BLaER1 treated with 17β-estradiol and CSF1 and Interleukin-3, amounts not matched to agents 10 nM and 100 nM (cell line): ENCODE data around the gene KLHDC10.
A peak's percentile ranks its signal among the peaks of the same experiment; 100 is the strongest.

Experiments used
- H3K27ac ChIP-seq, 11 experiments: shearing (Covaris generic); formaldehyde crosslinking; 2 replicates each; pipeline ENCODE4 v1.8.1; 2022
- H3K27me3 ChIP-seq, 11 experiments: shearing (Covaris generic); formaldehyde crosslinking; 2 replicates each; pipeline ENCODE4 v1.8.1; 2022
- H3K36me3 ChIP-seq, 11 experiments: shearing (Covaris generic); formaldehyde crosslinking; 2 replicates each; pipeline ENCODE4 v1.8.1; 2022
- H3K4me1 ChIP-seq, 10 experiments: shearing (Covaris generic); formaldehyde crosslinking; 2 replicates each; pipeline ENCODE4 v1.8.1; 2022
- H3K4me2 ChIP-seq, 11 experiments: shearing (Covaris generic); formaldehyde crosslinking; 2 replicates each; pipeline ENCODE4 v1.8.1; 2022
- H3K4me3 ChIP-seq, 10 experiments: shearing (Covaris generic); formaldehyde crosslinking; 2 replicates each; pipeline ENCODE4 v1.8.1; 2022
- H3K9ac ChIP-seq, 11 experiments: shearing (Covaris generic); formaldehyde crosslinking; 2 replicates each; pipeline ENCODE4 v1.8.1; 2022
- H3K9me3 ChIP-seq, 11 experiments: shearing (Covaris generic); formaldehyde crosslinking; replicated peaks in 1 of 11; 2 replicates each; pipeline ENCODE4 v1.8.1; 2022
- H4K20me1 ChIP-seq, 11 experiments: shearing (Covaris generic); formaldehyde crosslinking; 2 replicates each; pipeline ENCODE4 v1.8.1; 2022
- Cebpa-rat ChIP-seq, 11 experiments: shearing (Covaris generic); IDR thresholded peaks; 2 replicates each; pipeline ENCODE4 v1.8.1; 2022

KLHDC10 gene

DNA sequence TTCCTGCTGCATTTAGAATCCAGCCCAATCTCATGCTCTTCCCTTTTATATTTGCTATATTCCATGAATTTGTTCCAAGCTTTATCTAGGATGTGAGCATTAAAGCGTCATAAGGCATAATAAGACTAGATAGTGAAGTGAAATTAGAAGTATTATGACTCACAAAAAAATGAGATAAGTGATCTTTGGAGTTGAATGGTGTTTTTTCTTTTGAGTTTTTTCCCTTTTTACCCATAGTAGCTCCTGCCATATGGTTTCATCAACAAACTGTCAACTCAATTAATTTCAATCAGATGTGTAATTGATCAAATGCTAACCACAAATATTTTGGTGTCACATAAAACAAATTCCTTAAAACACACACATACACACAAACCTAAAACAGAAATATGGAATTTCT, 17.0 kb downstream of the KLHDC10 start:
- H3K9me3 ChIP-seq = peaks cover 0 to 5% (median 0%) of the 10 kb centered on the region in 11 experiments; a peak in 3 of 22 replicates
- H3K36me3 ChIP-seq = peaks cover 14 to 56% (median 27%) of the 10 kb centered on the region in 11 experiments; a peak in 20 of 22 replicates
- no peak overlapping the region for H3K27ac ChIP-seq
- H3K9ac ChIP-seq = no peak overlapping the region
- peaks cover 8 to 98% (median 47%) of the 10 kb centered on the region in 11 experiments; a peak in 20 of 22 replicates for H4K20me1 ChIP-seq
- no peak for TF ChIP-seq Cebpa-rat (IDR thresholded peaks at IDR 0.05)
- peaks cover 0 to 21% (median 4%) of the 10 kb centered on the region in 10 experiments; a peak in 11 of 20 replicates for H3K4me1 ChIP-seq
- H3K4me2 ChIP-seq = no peak overlapping the region
- no peak overlapping the region for H3K4me3 ChIP-seq
- no peaks in the 10 kb centered on the region for H3K27me3 ChIP-seq

DNA sequence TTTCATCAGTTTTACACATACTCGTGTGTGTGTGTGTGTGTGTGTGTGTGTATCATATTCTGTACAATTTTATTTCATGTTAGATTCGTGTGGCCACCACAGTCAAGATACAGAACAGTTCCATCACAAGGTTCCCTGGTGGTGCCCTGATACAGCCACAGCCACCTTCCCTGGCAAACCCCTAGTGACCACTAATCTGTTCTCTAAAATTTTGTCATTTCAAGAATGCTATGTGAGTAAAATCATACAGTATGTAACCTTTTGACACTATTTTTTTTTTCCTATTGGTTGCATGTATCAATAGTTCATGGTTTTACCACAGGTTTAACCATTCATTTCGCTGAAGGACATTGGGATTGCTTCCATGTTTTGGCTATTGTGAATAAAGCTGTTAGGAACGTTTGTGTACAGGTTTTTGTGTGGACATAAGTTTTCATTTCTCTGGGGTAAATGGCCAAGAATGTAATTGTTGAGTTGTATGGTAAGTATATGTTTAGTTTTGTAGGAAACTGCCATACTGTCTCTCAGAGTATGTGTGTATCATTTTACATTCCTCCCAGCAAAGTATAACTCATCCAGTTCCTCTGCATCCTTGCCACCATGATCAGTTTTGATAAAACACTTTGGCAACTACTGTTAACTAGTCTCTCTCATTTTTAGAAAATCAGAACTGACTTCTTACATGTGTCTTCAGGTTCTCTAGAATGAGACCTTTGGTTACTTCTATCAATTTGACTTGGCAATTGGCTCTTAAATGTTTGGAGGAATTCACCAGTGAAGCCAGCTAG, 20.6 kb downstream of the KLHDC10 start:
- H3K9me3 ChIP-seq = no peaks in the 10 kb centered on the region; a peak in 1 of 22 replicates
- H4K20me1 ChIP-seq = peaks cover 12 to 94% (median 56%) of the 10 kb centered on the region in 11 experiments; a peak in 21 of 22 replicates
- H3K36me3 ChIP-seq = peaks cover 0 to 25% (median 10%) of the 10 kb centered on the region in 11 experiments; a peak in 10 of 22 replicates
- H3K4me3 ChIP-seq = no peak overlapping the region
- no peak overlapping the region for H3K27ac ChIP-seq
- H3K9ac ChIP-seq = no peak overlapping the region
- peak overlapping the region in 1 of 11 experiments; percentile 15; a peak in 1 of 22 replicates for H3K4me2 ChIP-seq
- H3K27me3 ChIP-seq = no peaks in the 10 kb centered on the region
- TF ChIP-seq Cebpa-rat (IDR thresholded peaks at IDR 0.05) = no peak
- peaks cover 0 to 25% (median 8%) of the 10 kb centered on the region in 10 experiments; a peak in 11 of 20 replicates for H3K4me1 ChIP-seq

DNA sequence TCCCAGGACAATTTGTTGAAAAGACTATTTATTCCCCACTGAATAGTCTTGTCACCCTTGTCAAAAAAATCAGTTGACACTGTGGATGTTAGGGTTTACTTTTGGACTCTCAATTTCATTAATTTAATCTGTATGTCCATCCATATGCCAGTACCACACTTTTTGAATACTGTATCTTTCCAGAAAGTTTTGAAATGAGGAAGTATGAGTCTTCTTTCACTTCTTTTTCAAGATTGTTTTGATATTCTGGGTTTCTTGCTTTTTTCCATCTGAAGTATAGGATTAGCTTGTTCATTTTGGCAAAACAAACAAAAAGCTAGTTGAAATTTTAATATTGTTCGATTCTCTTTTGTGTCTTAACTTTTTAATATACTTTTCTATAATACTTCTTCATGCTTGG, 21.7 kb downstream of the KLHDC10 start:
- peaks cover 0 to 24% (median 8%) of the 10 kb centered on the region in 10 experiments; a peak in 11 of 20 replicates for H3K4me1 ChIP-seq
- H3K36me3 ChIP-seq = peaks cover 0 to 25% (median 10%) of the 10 kb centered on the region in 11 experiments; a peak in 10 of 22 replicates
- no peak overlapping the region for H3K9ac ChIP-seq
- TF ChIP-seq Cebpa-rat (IDR thresholded peaks at IDR 0.05) = no peak
- peak overlapping the region in 1 of 11 experiments; percentile 22; a peak in 2 of 22 replicates for H3K27ac ChIP-seq
- H4K20me1 ChIP-seq = peaks cover 2 to 93% (median 45%) of the 10 kb centered on the region in 11 experiments; a peak in 21 of 22 replicates
- H3K4me3 ChIP-seq = no peak overlapping the region
- H3K27me3 ChIP-seq = no peaks in the 10 kb centered on the region
- H3K4me2 ChIP-seq = peak overlapping the region in 5 of 11 experiments; percentile 8 to 72 (median 53); a peak in 9 of 22 replicates
- no peaks in the 10 kb centered on the region; a peak in 1 of 22 replicates for H3K9me3 ChIP-seq

DNA sequence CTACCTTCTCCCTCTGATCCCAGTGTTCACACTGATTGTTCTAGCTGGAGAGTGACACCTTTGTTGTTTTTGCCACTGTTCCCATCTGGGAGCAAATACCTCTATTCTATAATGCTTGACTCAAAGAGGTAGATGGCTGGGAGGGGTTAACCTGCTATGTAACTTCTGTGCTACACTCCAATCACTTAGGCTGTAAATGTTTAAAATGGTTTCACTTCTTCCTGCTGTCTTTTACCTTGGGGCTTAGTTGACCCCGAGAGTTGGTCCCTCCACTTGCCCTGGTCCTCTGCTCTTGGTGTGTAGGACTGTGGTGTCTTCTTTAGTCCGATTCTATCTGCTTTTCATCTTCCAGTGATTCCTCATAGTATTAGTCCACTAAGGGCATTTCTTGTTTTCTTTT, 22.3 kb downstream of the KLHDC10 start:
- H3K4me1 ChIP-seq = peaks cover 0 to 24% (median 8%) of the 10 kb centered on the region in 10 experiments; a peak in 11 of 20 replicates
- peak overlapping the region in 1 of 11 experiments; percentile 22; a peak in 2 of 22 replicates for H3K27ac ChIP-seq
- no peak overlapping the region for H3K4me3 ChIP-seq
- no peak for TF ChIP-seq Cebpa-rat (IDR thresholded peaks at IDR 0.05)
- no peaks in the 10 kb centered on the region for H3K27me3 ChIP-seq
- H3K4me2 ChIP-seq = peak overlapping the region in 6 of 11 experiments; percentile 8 to 72 (median 38); a peak in 11 of 22 replicates
- H4K20me1 ChIP-seq = peaks cover 0 to 87% (median 41%) of the 10 kb centered on the region in 11 experiments; a peak in 21 of 22 replicates
- no peaks in the 10 kb centered on the region; a peak in 1 of 22 replicates for H3K9me3 ChIP-seq
- no peak overlapping the region for H3K9ac ChIP-seq
- H3K36me3 ChIP-seq = peaks cover 0 to 25% (median 10%) of the 10 kb centered on the region in 11 experiments; a peak in 10 of 22 replicates

DNA sequence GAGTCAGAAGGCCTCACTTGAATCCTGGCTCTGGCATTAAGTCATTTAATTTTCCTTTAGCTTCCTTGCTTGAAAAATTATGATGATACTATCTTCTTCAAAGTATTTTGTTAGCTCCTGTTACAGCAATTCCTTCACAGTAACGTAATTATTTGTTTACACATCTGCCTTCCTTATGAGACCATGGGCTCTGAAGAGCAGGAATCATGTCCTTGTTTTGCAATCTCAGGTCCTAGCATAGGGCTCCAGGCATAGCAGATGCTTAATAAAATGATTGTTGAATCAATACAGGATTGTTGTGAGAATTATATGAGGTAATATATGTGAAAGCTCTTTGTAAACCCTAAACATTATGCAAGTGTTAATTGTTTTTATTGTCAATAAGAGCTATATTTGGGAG, 25.5 kb downstream of the KLHDC10 start:
- H3K4me2 ChIP-seq = no peak overlapping the region
- no peak for TF ChIP-seq Cebpa-rat (IDR thresholded peaks at IDR 0.05)
- peaks cover 0 to 26% (median 8%) of the 10 kb centered on the region in 10 experiments; a peak in 11 of 20 replicates for H3K4me1 ChIP-seq
- H3K4me3 ChIP-seq = no peak overlapping the region
- H4K20me1 ChIP-seq = peaks cover 11 to 73% (median 30%) of the 10 kb centered on the region in 11 experiments; a peak in 21 of 22 replicates
- no peaks in the 10 kb centered on the region for H3K27me3 ChIP-seq
- peaks cover 4 to 26% (median 9%) of the 10 kb centered on the region in 11 experiments; a peak in 14 of 22 replicates for H3K36me3 ChIP-seq
- H3K9me3 ChIP-seq = no peaks in the 10 kb centered on the region
- H3K9ac ChIP-seq = no peak overlapping the region
- no peak overlapping the region for H3K27ac ChIP-seq

DNA sequence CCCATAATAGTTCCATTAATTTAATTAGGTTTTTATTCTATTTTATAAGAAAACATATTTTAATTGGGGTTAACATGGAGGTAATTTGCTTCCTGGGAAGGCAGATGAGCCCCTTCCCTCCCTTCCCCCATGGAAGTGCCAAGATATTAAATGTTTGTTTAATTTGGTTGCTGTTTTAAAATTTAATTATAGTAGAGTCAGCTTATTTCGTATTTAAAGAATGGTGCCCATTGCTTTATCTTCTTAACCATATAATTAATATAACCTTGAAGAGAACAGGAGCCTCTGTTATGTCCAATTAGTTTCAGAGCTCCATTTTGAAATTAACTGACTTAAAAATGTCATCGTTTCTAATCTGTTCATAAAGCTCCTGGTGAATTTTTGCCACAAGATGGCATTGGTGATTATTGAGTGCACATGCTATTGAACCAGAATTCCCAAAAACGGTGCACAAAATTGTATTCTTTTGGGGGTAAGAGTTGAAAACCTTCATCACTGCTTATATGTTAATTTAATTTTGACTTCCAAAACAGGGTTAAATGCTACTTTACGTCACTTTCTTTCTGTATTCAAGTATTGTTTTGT, 26.0 kb downstream of the KLHDC10 start:
- no peaks in the 10 kb centered on the region for H3K9me3 ChIP-seq
- no peak overlapping the region for H3K27ac ChIP-seq
- H3K36me3 ChIP-seq = peaks cover 4 to 29% (median 9%) of the 10 kb centered on the region in 11 experiments; a peak in 14 of 22 replicates
- H3K4me2 ChIP-seq = no peak overlapping the region
- H3K9ac ChIP-seq = no peak overlapping the region
- H4K20me1 ChIP-seq = peaks cover 14 to 72% (median 29%) of the 10 kb centered on the region in 11 experiments; a peak in 21 of 22 replicates
- H3K27me3 ChIP-seq = no peaks in the 10 kb centered on the region
- peaks cover 0 to 21% (median 8%) of the 10 kb centered on the region in 10 experiments; a peak in 13 of 20 replicates for H3K4me1 ChIP-seq
- no peak for TF ChIP-seq Cebpa-rat (IDR thresholded peaks at IDR 0.05)
- H3K4me3 ChIP-seq = no peak overlapping the region

DNA sequence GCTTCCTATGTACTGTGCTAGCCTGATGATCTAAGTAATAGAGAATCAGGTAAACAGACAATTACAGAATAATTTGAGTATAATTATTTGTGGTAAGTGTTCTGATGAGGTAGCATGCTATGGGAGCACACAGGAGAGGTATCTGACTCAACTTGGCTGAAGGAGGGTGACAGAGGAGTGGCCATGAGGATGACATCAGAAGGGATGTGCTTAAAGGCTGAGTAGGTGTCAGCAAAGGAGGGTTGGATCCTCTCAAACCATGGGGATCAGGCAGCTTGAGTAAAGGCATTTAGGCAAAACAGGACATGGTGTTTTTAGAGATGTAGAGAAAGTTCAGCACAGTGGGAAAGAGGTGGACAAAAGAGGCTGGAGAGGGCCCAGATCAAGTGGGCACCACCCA, 29.0 kb downstream of the KLHDC10 start:
- Histone ChIP-seq H3K4me3 (no peak overlapping the region), H3K4me2 (no peak overlapping the region), H3K9me3 (no peaks in the 10 kb centered on the region), H4K20me1 (peaks cover 5 to 48% (median 14%) of the 10 kb centered on the region in 11 experiments; a peak in 13 of 22 replicates), H3K27ac (no peak overlapping the region), H3K4me1 (peaks cover 0 to 14% (median 4%) of the 10 kb centered on the region in 10 experiments; a peak in 8 of 20 replicates), H3K36me3 (peaks cover under 1 to 32% (median 9%) of the 10 kb centered on the region in 11 experiments; a peak in 15 of 22 replicates), H3K27me3 (no peaks in the 10 kb centered on the region), H3K9ac (no peak overlapping the region)
- no peak for TF ChIP-seq Cebpa-rat (IDR thresholded peaks at IDR 0.05)

DNA sequence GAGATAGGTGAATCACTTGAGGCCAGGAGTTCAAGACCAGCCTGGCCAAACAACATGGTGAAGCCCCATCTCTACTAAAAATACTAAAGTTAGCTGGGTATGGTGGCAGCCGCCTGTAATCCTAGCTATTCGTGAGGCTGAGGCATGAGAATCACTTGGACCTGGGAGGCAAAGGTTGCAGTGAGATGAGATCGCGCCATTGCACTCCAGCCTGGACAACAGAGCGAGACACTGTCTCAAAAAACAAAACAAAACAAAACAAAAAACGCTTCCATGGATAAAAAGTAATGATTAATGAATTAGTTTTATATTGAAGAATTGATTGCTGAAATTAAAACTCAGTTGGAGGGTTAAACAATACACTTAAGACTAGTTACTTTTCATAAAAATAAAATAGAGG, 32.3 kb downstream of the KLHDC10 start:
- peaks cover 0 to 14% (median 4%) of the 10 kb centered on the region in 10 experiments; a peak in 8 of 20 replicates for H3K4me1 ChIP-seq
- H3K4me2 ChIP-seq = no peak overlapping the region; a peak in 1 of 22 replicates
- peaks cover 0 to 16% (median 8%) of the 10 kb centered on the region in 11 experiments; a peak in 12 of 22 replicates for H3K9me3 ChIP-seq
- H3K4me3 ChIP-seq = no peak overlapping the region
- H3K9ac ChIP-seq = no peak overlapping the region
- H4K20me1 ChIP-seq = peaks cover 0 to 28% (median 7%) of the 10 kb centered on the region in 11 experiments; a peak in 11 of 22 replicates
- no peaks in the 10 kb centered on the region for H3K27me3 ChIP-seq
- peaks cover 14 to 62% (median 21%) of the 10 kb centered on the region in 11 experiments; a peak in 18 of 22 replicates for H3K36me3 ChIP-seq
- no peak overlapping the region for H3K27ac ChIP-seq
- TF ChIP-seq Cebpa-rat (IDR thresholded peaks at IDR 0.05) = no peak
